ENCODE measurements around the gene ABCD2. TPM values are rescaled to one million over a fixed set of nuclear protein-coding genes. Genes with fewer than 3 reads are reported as not detected.

ABCD2 gene
- total RNA-seq, 6 donors from 2014 or later, result 0.20 to 2.2 (median 0.47) TPM; not detected in 1

GRCh38 chr12:39616666-39617065, 2.9 kb downstream of the ABCD2 start:
- Histone ChIP-seq H3K27ac (no peak overlapping the region), H3K9me3 (no peaks in the 10 kb centered on the region), H3K27me3 (no peaks in the 10 kb centered on the region), H3K4me3 (no peak overlapping the region), H3K36me3 (no peaks in the 10 kb centered on the region), H3K4me1 (peaks cover 2 to 19% (median 5%) of the 10 kb centered on the region in 4 donors)
- 76 to 84% methylated on average over 4 of the region's 4 CpGs for WGBS, 2 donors
- no peak for DNase-seq
- ATAC-seq (ENCODE audit: low FRiP score in 2 of 2), result no peak
- TF ChIP-seq EP300 (IDR thresholded peaks at IDR 0.05), result no peak
- TF ChIP-seq CTCF (IDR thresholded peaks at IDR 0.05), result no peak
- TF ChIP-seq POLR2AphosphoS5 (IDR thresholded peaks at IDR 0.05), result no peak
- no peak for TF ChIP-seq POLR2A (IDR thresholded peaks at IDR 0.05)

GRCh38 chr12:39616251-39616650, 3.4 kb downstream of the ABCD2 start:
- H3K36me3 ChIP-seq, result no peaks in the 10 kb centered on the region
- H3K27me3 ChIP-seq, result no peaks in the 10 kb centered on the region
- WGBS, 2 donors, result 88 to 93% methylated on average over 1 of the region's 1 CpG
- H3K4me1 ChIP-seq, result peaks cover 2 to 19% (median 5%) of the 10 kb centered on the region in 4 donors
- no peak overlapping the region for H3K4me3 ChIP-seq
- TF ChIP-seq POLR2AphosphoS5 (IDR thresholded peaks at IDR 0.05), result no peak
- TF ChIP-seq CTCF (IDR thresholded peaks at IDR 0.05), result no peak
- no peak for TF ChIP-seq EP300 (IDR thresholded peaks at IDR 0.05)
- no peak for TF ChIP-seq POLR2A (IDR thresholded peaks at IDR 0.05)
- no peak for ATAC-seq (ENCODE audit: low FRiP score in 2 of 2)
- H3K27ac ChIP-seq, result no peak overlapping the region
- no peak for DNase-seq
- no peaks in the 10 kb centered on the region for H3K9me3 ChIP-seq

GRCh38 chr12:39613525-39613924, 6.1 kb downstream of the ABCD2 start:
- H3K4me3 ChIP-seq, result no peak overlapping the region
- no peaks in the 10 kb centered on the region for H3K4me1 ChIP-seq
- no peak for DNase-seq
- H3K36me3 ChIP-seq, result no peaks in the 10 kb centered on the region
- ATAC-seq (ENCODE audit: low FRiP score in 2 of 2), result no peak
- WGBS, 2 donors, result 97 to 100% methylated on average over 2 of the region's 2 CpGs
- H3K27me3 ChIP-seq, result no peaks in the 10 kb centered on the region
- H3K9me3 ChIP-seq, result no peaks in the 10 kb centered on the region
- no peak for TF ChIP-seq EP300 (IDR thresholded peaks at IDR 0.05)
- TF ChIP-seq CTCF (IDR thresholded peaks at IDR 0.05), result no peak
- TF ChIP-seq POLR2AphosphoS5 (IDR thresholded peaks at IDR 0.05), result no peak
- TF ChIP-seq POLR2A (IDR thresholded peaks at IDR 0.05), result no peak
- H3K27ac ChIP-seq, result no peak overlapping the region

GRCh38 chr12:39612250-39612649, 7.4 kb downstream of the ABCD2 start:
- H3K9me3 ChIP-seq, result no peaks in the 10 kb centered on the region
- no peaks in the 10 kb centered on the region for H3K27me3 ChIP-seq
- H3K36me3 ChIP-seq, result no peaks in the 10 kb centered on the region
- TF ChIP-seq CTCF (IDR thresholded peaks at IDR 0.05), result no peak
- H3K4me3 ChIP-seq, result no peak overlapping the region
- H3K27ac ChIP-seq, result no peak overlapping the region
- DNase-seq (no peak), ATAC-seq (ENCODE audit: low FRiP score in 2 of 2) (no peak)
- no peaks in the 10 kb centered on the region for H3K4me1 ChIP-seq
- WGBS, 2 donors, result 76 to 92% methylated on average over 2 of the region's 2 CpGs

- DNase-seq (no peak), ATAC-seq (ENCODE audit: low FRiP score in 2 of 2) (no peak)
- no peaks in the 10 kb centered on the region for H3K27me3 ChIP-seq
- no peaks in the 10 kb centered on the region for H3K9me3 ChIP-seq
- no peaks in the 10 kb centered on the region for H3K4me1 ChIP-seq
- 45% methylated on average over 2 of the region's 2 CpGs for WGBS, 2 donors
- TF ChIP-seq CTCF (IDR thresholded peaks at IDR 0.05) (no peak), EP300 (IDR thresholded peaks at IDR 0.05) (no peak), POLR2A (IDR thresholded peaks at IDR 0.05) (no peak), POLR2AphosphoS5 (IDR thresholded peaks at IDR 0.05) (no peak)
- no peak overlapping the region for H3K4me3 ChIP-seq
- no peaks in the 10 kb centered on the region for H3K36me3 ChIP-seq
- H3K27ac ChIP-seq, result no peak overlapping the region
These were observed 7.8 kb downstream of the ABCD2 start for GRCh38 chr12:39611818-39612217.

Data from upper lobe of left lung (tissue), 6 donors.